Measurements from ENCODE around the gene TMEM179B.

Gene TMEM179B

DNA sequence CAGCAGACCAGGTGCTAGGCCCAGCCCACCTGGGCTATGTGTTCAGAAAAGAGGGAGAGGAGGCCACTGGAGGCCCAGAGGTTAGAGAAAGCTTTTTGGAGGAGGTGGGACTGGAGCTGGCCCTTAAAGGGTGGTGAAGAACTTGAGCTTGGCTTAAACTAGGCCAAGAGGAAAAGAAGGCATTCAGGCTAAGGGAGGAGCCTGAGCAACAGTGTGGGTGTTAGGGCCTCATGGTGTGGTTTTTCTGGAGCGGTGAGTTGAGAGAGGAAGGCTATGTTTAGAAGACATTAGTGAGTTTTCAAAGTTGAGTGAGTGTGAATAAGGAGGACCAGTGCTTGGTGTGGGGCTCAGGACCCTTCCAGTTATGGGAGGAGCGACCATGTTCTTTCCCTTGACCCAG, 9.8 kb upstream of the TMEM179B start:
- TF ChIP-seq, protein P1, sequence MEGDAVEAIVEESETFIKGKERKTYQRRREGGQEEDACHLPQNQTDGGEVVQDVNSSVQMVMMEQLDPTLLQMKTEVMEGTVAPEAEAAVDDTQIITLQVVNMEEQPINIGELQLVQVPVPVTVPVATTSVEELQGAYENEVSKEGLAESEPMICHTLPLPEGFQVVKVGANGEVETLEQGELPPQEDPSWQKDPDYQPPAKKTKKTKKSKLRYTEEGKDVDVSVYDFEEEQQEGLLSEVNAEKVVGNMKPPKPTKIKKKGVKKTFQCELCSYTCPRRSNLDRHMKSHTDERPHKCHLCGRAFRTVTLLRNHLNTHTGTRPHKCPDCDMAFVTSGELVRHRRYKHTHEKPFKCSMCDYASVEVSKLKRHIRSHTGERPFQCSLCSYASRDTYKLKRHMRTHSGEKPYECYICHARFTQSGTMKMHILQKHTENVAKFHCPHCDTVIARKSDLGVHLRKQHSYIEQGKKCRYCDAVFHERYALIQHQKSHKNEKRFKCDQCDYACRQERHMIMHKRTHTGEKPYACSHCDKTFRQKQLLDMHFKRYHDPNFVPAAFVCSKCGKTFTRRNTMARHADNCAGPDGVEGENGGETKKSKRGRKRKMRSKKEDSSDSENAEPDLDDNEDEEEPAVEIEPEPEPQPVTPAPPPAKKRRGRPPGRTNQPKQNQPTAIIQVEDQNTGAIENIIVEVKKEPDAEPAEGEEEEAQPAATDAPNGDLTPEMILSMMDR (conservative IDR thresholded peaks at IDR 0.05): no peak
- H3K27ac ChIP-seq: no peak overlapping the region

DNA sequence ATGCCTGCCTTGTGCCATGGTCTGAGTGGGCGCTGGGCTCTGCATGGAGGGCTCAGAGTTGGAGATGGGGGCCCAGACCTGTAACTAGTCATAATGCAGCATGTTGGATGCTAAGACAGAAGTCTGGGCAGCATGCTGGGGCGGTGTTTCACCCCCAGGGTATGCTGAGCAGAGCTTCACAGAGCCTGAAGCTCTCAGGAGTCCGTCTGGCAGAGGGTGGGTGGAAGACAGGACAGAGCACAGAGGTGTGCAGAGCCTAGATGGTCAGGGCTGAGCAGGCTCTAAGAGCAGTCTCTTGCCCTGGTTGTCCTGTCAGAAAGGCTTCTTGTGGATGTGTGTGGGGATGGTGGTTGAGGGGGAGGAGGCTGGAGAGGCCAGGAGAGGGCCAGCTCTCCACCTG, 8.8 kb upstream of the TMEM179B start:
- no peak overlapping the region for H3K27ac ChIP-seq

DNA sequence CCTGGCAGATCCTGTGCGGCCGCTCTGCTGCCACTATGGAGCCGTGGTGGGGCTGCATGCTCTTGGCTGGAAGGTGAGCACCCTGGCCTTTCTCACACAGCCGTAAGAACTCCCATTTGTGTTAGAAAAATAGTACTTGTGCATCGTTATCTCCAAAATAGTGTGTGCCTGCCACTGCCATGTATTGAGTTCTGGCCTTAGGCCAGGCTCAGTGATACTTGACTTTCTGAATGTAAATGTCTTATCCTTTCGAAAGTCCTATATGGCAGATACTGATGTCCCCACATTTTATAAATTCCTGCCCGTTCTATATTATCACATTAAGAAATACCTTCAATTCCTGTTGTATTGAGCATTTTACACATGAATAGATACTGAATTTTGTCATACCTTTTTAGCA, 4.4 kb upstream of the TMEM179B start:
- TF ChIP-seq, protein P1 (conservative IDR thresholded peaks at IDR 0.05): no peak
- H3K27ac ChIP-seq: no peak overlapping the region

More for the DNA sequence above, 8.8 kb upstream of the TMEM179B start:
- TF ChIP-seq, protein P1 (conservative IDR thresholded peaks at IDR 0.05): no peak

DNA sequence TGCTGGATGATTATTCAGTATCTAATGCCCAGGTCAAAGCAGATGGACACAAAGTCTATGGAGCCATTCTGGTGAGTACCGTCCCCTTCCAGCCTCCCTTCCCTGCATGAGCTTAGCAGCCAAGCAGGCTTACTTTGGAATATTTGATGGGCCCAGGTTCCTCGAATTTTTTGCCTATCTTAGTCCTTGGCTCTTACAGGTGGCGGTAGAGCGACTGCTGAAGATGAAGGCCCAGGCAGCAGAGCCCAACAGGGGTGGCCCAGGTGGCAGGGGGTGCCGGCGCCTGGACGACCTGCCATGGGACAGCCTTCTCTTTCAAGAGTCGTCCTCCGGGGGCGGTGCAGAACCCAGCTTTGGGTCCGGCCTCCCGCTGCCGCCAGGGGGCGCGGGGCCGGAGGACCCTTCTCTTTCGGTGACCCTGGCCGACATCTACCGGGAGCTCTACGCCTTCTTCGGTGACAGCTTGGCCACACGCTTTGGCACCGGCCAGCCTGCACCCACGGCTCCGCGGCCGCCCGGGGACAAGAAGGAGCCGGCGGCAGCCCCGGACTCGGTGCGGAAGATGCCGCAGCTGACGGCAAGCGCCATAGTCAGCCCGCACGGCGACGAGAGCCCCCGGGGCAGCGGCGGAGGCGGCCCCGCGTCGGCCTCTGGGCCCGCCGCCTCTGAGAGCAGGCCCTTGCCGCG, 741 bp upstream of the TMEM179B start:
- peak overlapping the region; percentile 96 for H3K27ac ChIP-seq

DNA sequence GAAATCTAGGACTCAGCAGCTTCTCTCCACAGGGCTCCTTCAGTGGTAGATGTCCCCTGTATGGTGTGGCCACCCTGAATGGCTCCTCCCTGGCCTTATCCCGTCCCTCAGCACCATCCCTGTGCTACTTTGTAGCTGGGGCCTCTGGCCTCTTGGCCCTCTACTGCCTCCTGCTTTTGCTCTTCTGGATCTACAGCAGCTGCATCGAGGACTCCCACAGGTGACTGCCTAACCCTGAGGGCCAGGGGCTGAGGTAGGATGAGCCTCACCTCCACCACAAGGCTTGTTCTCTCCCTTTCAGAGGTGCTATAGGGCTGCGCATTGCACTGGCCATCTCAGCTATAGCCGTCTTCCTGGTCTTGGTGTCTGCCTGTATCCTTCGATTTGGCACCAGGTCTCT, 1.8 kb downstream of the TMEM179B start:
- TF ChIP-seq, protein P1 (conservative IDR thresholded peaks at IDR 0.05): no peak
- peak overlapping the region; percentile 96 for H3K27ac ChIP-seq

More for the DNA sequence above, 741 bp upstream of the TMEM179B start:
- TF ChIP-seq, protein P1 (conservative IDR thresholded peaks at IDR 0.05): peak; percentile 94

DNA sequence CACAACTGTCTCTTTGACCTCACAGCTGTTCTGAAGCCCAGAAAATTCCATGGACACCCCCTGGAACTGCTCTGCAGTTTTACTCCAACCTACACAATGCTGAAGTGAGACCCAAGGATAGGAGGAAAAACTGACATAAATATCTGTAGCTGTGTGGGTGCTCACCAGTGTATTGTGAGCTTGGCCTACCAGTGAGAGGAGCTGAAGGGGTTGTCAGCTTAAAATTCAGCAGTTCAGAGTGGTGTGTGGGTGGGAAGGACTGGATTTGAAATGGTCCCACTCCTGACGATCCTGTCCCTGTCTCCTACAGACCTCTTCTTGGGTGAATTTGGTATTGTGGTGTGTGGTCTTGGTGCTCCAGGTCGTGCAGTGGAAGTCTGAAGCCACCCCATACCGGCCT, 2.4 kb downstream of the TMEM179B start:
- H3K27ac ChIP-seq: peak overlapping the region; percentile 96

DNA sequence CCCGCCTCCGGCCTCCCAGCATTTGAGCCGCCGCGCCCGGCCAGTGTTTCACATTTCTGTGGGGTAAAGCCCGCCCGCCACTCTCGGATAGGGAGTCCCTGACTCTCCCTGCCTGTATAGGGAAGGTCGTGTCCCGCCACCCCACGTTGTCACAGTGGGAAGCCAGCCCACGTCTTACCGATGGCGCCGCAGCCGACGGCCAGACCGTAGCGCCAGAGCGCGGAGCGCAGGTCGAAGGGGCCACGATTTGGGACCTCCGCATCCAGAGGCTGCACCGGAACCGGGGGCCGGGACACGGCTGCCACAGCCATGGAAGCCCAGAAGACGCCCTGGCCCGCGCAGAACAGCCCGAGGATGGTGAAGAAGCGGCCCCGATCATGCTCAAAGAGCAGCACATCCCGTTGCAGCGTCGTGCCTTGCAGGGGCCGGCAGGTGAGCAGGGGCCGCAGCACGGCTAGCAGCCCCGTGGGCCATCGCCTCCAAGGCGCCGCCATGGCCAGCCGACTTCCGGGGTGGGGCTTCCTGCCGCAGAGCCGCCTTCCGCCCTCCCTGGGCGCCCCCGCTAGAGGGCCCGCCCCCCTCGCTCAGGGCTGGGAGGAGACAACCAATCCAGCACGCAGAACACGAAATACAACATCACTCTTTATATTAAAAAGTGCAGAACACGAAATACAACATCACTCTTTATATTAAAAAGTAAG, 4.4 kb downstream of the TMEM179B start, which contains the start of gene TMEM223:
Gene TMEM223 (minus strand): TSS at position 506 of the 701 bp plus-strand sequence. CDS start 12 bp downstream, at position 494.
- TF ChIP-seq, protein P1 (conservative IDR thresholded peaks at IDR 0.05): no peak
- H3K27ac ChIP-seq: peak within 1 kb of the TSS; percentile 96

More for the DNA sequence above, 2.4 kb downstream of the TMEM179B start:
- TF ChIP-seq, protein P1 (conservative IDR thresholded peaks at IDR 0.05): no peak

Data from VCaP (cell line).